Ovary (tissue), 3 donors: ENCODE data around the gene NLN.

Experiments
- CTCF ChIP-seq, 3 donors: fragments of 450-650 bp in 2 of 3; fragments of 200-600 bp in 1 of 3; IDR thresholded peaks; one replicate each; pipeline versions ENCODE4 v1.5.1 to v1.8.0; 2016 to 2022; ENCODE audit warnings: antibody characterized with exemption in 3 of 3, mild to moderate bottlenecking in 1 of 3
- EP300 ChIP-seq: sonication (generic); formaldehyde crosslinking; IDR thresholded peaks from one replicate; pipeline ENCODE4 v1.6.1; 2017; ENCODE audit warnings: antibody characterized with exemption
- POLR2A ChIP-seq: fragments of 450-650 bp; IDR thresholded peaks from one replicate; pipeline ENCODE4 v1.6.1; 2017; ENCODE audit warnings: antibody characterized with exemption, mild to moderate bottlenecking, moderate library complexity
- donor health status: DM: no; HTN: no; CAD: no.

- TF ChIP-seq CTCF (IDR thresholded peaks at IDR 0.05) (no peak), EP300 (no peak), POLR2A (no peak)
These were observed 22.7 kb upstream of the NLN start for GRCh38 chr5:65699338-65699737.
